HT-29 (cell line): ENCODE results near the gene MAP6. TPM values are rescaled to one million over a fixed set of nuclear protein-coding genes. Genes with fewer than 3 reads are reported as not detected.
A peak's percentile ranks its signal among the peaks of the same experiment; 100 is the strongest.

ENCODE experiments used
- DNase-seq: peaks from one replicate; pipeline ENCODE4 v3.0.0-alpha.2; 2015; ENCODE audit warnings: low spot score
- total RNA-seq: library from RNA; depleted of rRNA; stranded (reverse); fragments of >200 nt; shearing (Covaris generic); gene quantifications from 2 replicates; pipeline ENCODE4 v1.2.3, GENCODE V29; 2014

MAP6 gene
- total RNA-seq, 1 experiment from 2014 or later = not detected

GRCh38 chr11:75632450-75632849, 36.4 kb downstream of the MAP6 start:
- DNase-seq = no peak

DNA sequence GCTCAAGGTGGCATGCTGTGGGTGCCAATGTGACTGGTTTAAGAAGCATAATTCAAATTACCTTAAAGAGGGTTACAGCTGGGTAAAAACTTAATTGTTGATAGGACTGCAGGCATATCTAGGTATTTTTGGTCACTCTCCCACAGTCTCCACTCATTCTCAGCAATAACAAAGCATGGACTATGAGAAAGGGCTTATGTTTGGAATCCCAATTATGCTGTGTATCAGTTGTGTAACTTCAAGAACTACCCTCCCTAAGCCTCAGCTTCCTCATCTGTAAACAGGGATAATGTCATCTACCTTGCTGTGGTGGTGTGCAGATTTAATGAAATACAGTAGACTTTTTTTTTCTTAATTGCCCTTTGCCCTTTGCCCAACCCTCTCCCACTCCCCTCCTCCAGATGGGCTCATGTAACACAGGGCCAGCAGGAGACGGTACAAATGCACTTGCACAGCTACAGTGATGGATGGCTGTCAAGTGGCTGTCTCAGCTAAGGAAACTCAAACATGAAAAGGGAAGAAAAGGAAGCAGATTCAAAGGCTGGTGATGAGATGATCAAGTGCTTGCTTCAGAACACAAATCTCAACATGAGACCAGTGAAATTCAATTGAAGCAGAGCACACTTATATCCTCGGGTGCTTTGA, 37.6 kb downstream of the MAP6 start:
- no peak for DNase-seq

GRCh38 chr11:75627906-75628668, 40.8 kb downstream of the MAP6 start:
- no peak for DNase-seq

DNA sequence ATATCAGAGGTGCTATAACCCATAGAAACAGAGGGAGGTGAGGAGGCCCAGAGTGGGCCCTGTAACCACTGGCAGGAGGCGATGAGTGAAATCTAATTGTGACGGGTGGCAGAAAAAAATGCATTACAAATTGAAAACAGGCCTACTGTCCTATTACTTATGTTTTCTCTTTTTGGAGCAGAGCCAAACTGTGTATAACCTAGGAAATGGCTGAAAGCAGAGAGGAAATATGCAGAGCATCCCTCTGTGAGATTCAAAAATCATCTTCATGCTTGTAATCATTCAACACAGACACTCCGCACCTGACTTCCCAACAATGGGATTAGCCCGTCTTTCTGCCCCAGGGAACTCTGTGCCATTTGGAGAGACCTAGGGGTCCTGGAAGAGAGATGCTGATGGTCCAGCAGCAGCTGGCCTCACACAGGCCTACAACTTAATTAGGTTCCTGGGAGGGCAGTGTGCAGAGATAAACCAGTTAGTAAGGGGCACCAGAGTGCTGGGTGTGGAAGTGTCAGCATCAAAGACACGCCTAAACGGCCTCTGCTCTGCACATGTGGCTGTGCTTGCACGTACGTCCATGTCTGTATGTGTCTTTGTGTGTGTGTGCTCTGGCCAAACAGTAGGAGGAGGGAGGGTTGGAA, 41.8 kb downstream of the MAP6 start:
- no peak for DNase-seq

GRCh38 chr11:75625991-75626888, 42.6 kb downstream of the MAP6 start:
- DNase-seq = no peak

- no peak for DNase-seq
Measured at GRCh38 chr11:75625021-75625420, 43.8 kb downstream of the MAP6 start.

DNA sequence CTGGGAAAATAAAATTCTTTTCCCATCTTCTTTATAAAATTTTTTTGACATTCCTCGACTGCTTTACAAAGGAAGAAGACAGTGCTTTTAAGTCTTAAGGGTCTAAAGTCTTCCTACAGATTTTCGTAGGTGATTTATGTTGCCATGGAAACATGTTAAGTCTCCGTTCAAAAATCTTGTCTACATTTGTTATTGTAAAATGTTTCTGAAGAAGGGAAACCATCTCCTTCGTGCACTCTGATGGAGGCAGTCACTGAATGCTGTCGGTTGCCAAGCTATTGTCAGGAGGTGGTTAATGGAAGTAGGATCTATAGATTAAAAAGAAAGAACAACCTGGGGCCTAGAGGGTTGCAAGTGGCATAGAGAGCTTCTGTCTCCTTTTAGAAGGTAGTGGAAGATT, 52.6 kb downstream of the MAP6 start:
- DNase-seq = no peak

DNA sequence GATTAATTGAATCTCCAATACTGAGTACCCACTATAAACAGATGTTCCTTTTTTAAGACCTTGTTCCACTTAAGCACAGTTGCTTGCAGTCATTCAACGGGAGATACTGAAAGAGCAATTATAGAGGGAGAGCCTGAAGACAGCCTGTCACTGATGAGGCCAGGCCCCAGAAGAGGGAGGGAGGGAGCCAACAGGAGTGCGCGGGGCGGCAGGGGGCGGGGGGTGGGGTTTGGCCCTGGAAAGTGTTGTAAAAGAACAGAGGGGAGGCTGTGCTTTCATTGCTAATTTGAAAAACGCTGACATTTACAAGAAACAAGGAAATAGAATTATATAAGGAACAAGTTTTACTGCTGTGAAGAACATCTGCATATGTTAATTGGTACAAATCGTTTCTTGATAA, 53.1 kb downstream of the MAP6 start:
- DNase-seq = no peak

DNA sequence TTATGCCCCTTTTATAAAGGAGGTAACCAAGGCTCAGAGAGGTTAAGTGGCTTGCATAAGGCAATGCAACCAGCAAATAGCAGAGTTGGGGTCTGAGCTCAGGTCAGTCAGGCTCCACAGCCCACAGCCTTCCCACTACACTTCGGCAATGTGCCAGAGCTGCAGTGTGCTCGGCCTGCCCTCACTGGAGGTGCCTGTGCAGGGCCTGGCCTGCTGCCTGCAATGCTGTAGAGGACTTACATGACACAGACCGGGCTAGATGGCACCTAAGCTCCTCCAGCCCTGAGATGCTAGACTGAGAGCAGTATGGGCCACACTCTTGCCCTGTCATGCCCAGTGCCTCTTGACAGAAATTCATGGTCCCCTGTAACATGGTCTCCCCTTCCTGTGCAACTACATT, 57.0 kb downstream of the MAP6 start:
- no peak for DNase-seq

DNA sequence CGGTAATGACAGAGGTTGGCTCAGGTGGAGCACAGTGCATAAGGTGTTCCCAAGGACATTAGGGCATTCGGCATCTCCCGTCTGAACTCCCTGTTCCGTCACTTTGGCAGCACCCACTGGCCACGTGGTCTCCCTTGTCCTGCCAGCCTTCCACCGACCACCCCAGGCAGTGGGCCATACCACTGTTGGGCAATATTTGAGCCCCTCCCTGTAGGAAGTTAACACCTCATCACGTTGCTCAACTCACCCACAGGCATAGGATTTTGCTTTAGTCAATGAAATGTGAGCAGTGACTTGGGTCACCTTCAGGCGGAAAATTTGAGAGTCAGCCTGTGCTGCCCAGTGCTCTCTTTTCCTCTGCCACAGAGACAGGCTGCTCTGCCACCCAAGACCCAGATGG, 62.7 kb downstream of the MAP6 start:
- no peak for DNase-seq

GRCh38 chr11:75603791-75604736, 64.8 kb downstream of the MAP6 start:
- no peak for DNase-seq

DNA sequence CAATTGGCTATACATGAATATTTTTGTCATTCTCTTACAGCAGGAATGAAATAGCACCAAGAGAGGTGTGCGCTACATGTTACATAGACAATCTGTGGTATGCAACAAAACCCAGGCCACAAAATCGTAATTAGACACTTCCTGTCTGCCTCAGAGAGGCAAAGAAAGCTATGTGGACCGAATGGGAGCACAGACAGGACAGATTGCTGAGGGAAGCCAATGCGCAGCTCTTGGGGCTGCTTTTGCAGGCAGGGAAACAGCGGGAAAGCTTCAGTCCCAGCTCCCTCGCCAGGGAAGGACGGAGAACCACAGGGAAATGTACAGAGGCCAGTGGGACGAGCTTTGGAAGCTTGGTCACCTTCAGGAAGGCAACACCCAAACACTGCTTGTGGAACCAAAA, 65.9 kb downstream of the MAP6 start:
- no peak for DNase-seq

- no peak for DNase-seq
Measured at GRCh38 chr11:75601494-75601893, 67.3 kb downstream of the MAP6 start.

- DNase-seq = no peak
Measured at GRCh38 chr11:75600356-75600755, 68.5 kb downstream of the MAP6 start.

GRCh38 chr11:75598900-75599299, 69.9 kb downstream of the MAP6 start:
- no peak for DNase-seq

DNA sequence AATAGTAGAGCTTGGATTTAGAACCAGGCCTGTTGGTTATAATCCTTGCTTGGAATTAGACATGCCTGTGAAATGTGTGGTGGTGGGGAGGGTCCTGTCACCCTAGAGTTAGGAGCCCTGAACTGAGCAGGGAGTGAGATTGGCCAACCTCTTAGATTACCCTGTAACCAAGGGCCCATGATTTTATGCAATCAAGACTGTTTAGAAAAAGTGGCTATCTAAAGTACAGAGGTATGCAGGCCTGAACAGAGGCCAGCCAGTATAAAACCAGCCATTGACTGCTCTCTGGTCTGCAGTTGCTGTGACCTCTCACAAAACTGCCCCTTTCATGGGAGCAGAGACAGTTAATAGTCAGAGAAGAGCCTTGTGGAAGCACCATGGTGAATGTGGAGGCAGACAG, 70.6 kb downstream of the MAP6 start:
- no peak for DNase-seq

DNA sequence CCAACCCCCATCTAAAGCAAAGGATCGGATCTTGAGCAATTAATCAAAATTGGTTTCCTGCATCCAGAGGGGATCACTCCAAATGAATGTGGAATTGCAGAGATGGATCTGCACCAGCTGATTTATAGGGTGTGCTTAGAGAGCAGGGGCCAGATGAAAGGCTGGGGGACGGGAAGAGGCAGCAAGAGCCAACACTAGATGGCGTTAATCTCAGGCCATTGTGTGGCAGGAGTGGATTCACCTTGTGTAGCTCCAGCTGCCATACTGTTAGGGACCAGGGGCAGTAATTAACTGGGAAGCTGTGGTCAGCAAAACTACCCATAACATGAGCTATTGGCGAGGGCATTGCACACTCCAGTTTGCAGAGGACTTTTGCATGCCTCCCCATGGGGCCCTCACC, 71.2 kb downstream of the MAP6 start:
- DNase-seq = peak; percentile 82

DNA sequence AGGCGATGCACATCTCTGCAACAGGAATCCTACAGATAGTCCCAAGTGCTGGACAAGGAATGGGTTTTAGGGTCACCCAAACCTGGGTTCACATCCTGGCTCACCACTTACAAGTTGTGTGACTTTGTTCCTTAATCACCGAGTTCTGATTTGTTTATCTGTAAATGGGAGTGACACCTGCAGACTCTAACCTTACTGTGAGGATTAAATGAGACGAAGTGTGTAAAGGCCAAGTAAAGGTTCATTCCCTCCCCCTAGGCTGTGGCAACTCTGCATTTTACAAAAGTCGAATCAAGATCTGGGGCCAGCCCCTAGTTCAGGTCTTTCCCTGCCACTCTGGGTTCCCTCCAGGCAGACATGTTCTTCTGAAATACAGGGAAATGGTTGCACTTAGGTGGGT, 71.9 kb downstream of the MAP6 start:
- DNase-seq = no peak

GRCh38 chr11:75595429-75595828, 73.4 kb downstream of the MAP6 start:
- DNase-seq = no peak

DNA sequence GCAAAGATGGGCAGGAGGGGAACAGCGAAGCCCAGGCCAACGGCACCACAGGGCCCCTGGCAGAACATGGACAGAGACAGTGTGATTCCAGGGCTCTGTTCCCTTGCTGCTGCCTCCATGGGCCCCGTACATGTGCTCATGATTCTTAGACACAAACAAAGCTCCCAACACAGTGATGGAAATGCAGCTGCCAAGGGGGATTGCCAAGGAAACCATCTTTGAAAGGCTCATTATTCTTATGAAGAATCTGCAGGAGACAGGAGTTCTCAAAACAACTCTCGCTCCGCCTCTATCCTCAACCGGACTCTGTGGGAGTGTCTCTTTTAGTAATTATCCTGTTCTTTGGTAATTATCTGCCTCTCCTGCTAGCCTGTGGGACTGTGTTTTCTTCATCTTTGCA, 74.6 kb downstream of the MAP6 start:
- DNase-seq = no peak
